H9 (cell line): Measurements from ENCODE around the gene DSC2. TPM values are rescaled to one million over a fixed set of nuclear protein-coding genes. Genes with fewer than 3 reads are reported as not detected.

Source experiments
- DNase-seq: peaks from one replicate; pipeline ENCODE4 v3.0.0-alpha.2; 2017
- H2AFZ ChIP-seq: one replicate; pipeline ENCODE4 v1.6.1; 2013; ENCODE audit warnings: mild to moderate bottlenecking, low read length, control low read depth, moderate library complexity
- H2AK5ac ChIP-seq: 2 replicates; pipeline ENCODE4 v1.6.1; 2013; ENCODE audit warnings: low read length, control low read depth, mixed read lengths; ENCODE audit not compliant: insufficient read length
- H2BK120ac ChIP-seq: one replicate; pipeline ENCODE4 v1.6.1; 2013; ENCODE audit warnings: low read depth, mild to moderate bottlenecking, low read length, control low read depth, inconsistent platforms; ENCODE audit not compliant: poor library complexity, severe bottlenecking
- H2BK12ac ChIP-seq: 2 replicates; pipeline ENCODE4 v1.6.1; 2013; ENCODE audit warnings: low read length, control low read depth, mixed read lengths, low read depth; ENCODE audit not compliant: insufficient read length
- H2BK15ac ChIP-seq: 2 replicates; pipeline ENCODE4 v1.6.1; 2013; ENCODE audit warnings: low read depth, low read length, control low read depth
- H2BK20ac ChIP-seq: one replicate; pipeline ENCODE4 v1.6.1; 2013; ENCODE audit warnings: low read depth, mild to moderate bottlenecking, low read length, control low read depth, inconsistent platforms; ENCODE audit not compliant: poor library complexity, severe bottlenecking
- H2BK5ac ChIP-seq: 2 replicates; pipeline ENCODE4 v1.6.1; 2013; ENCODE audit warnings: low read length, control low read depth, mixed read lengths; ENCODE audit not compliant: insufficient read length
- H3K14ac ChIP-seq: 2 replicates; pipeline ENCODE4 v1.6.1; 2013; ENCODE audit warnings: low read length, control low read depth; ENCODE audit not compliant: insufficient read depth
- H3K18ac ChIP-seq: 2 replicates; pipeline ENCODE4 v1.6.1; 2013; ENCODE audit warnings: low read depth, mild to moderate bottlenecking, mixed read lengths, low read length, control low read depth; ENCODE audit not compliant: insufficient read length
- H3K23ac ChIP-seq: 2 replicates; pipeline ENCODE4 v1.6.1; 2013; ENCODE audit warnings: low read length, control low read depth, mixed read lengths, low read depth; ENCODE audit not compliant: insufficient read length
- H3K23me2 ChIP-seq: 2 replicates; pipeline ENCODE4 v1.6.1; 2013; ENCODE audit warnings: low read depth, mild to moderate bottlenecking, mixed read lengths, low read length, control low read depth; ENCODE audit not compliant: insufficient read length, poor library complexity, severe bottlenecking
- H3K27ac ChIP-seq: 2 replicates; pipeline ENCODE4 v1.5.1; 2013; ENCODE audit warnings: low read length, control low read depth, mixed read lengths, low read depth; ENCODE audit not compliant: insufficient read length
- H3K27me3 ChIP-seq: 2 replicates; pipeline ENCODE4 v1.6.1; 2013; ENCODE audit warnings: low read length, control low read depth, inconsistent platforms; ENCODE audit not compliant: insufficient read depth
- H3K4ac ChIP-seq: 2 replicates; pipeline ENCODE4 v1.6.1; 2013; ENCODE audit warnings: low read depth, mild to moderate bottlenecking, control low read depth, inconsistent platforms, low read length, moderate library complexity
- H3K4me1 ChIP-seq: 2 replicates; pipeline ENCODE4 v1.6.1; 2013; ENCODE audit warnings: low read length, control low read depth, inconsistent platforms; ENCODE audit not compliant: insufficient read depth
- H3K4me2 ChIP-seq: 2 replicates; pipeline ENCODE4 v1.6.1; 2013; ENCODE audit warnings: low read length, control low read depth, mixed read lengths; ENCODE audit not compliant: insufficient read length, insufficient read depth
- H3K56ac ChIP-seq: 2 replicates; pipeline ENCODE4 v1.6.1; 2013; ENCODE audit warnings: low read depth, mild to moderate bottlenecking, mixed read lengths, low read length, control low read depth; ENCODE audit not compliant: insufficient read length
- H3K79me1 ChIP-seq: 2 replicates; pipeline ENCODE4 v1.6.1; 2013; ENCODE audit warnings: low read depth, mild to moderate bottlenecking, moderate library complexity, low read length, control low read depth, inconsistent platforms; ENCODE audit not compliant: insufficient read depth, poor library complexity, severe bottlenecking
- H3K79me2 ChIP-seq: 2 replicates; pipeline ENCODE4 v1.6.1; 2013; ENCODE audit warnings: low read length, control low read depth, inconsistent platforms; ENCODE audit not compliant: insufficient read depth
- H3K9ac ChIP-seq: 2 replicates; pipeline ENCODE4 v1.6.1; 2013; ENCODE audit warnings: low read length, control low read depth, mixed read lengths; ENCODE audit not compliant: insufficient read length; ENCODE audit errors: extremely low read depth
- H3K9me3 ChIP-seq: one replicate; pipeline ENCODE4 v1.6.1; 2013; ENCODE audit warnings: low read depth, low read length, inconsistent platforms; ENCODE audit not compliant: control insufficient read depth
- H3T11ph ChIP-seq: one replicate; pipeline ENCODE4 v1.6.1; 2013; ENCODE audit warnings: mild to moderate bottlenecking, low read length, control low read depth, inconsistent platforms
- H4K20me1 ChIP-seq: one replicate; pipeline ENCODE4 v1.6.1; 2013; ENCODE audit not compliant: control insufficient read depth, insufficient read length, insufficient read depth
- H4K5ac ChIP-seq: 2 replicates; pipeline ENCODE4 v1.6.1; 2013; ENCODE audit warnings: low read depth, mild to moderate bottlenecking, mixed read lengths, low read length, control low read depth; ENCODE audit not compliant: insufficient read length
- H4K8ac ChIP-seq: replicated peaks from 2 replicates; pipeline ENCODE4 v1.6.1; 2013; ENCODE audit warnings: low read length, control low read depth, mixed read lengths, low read depth; ENCODE audit not compliant: insufficient read length
- H4K91ac ChIP-seq: 2 replicates; pipeline ENCODE4 v1.6.1; 2013; ENCODE audit warnings: low read depth, mild to moderate bottlenecking, moderate library complexity, mixed read lengths, low read length, control low read depth; ENCODE audit not compliant: insufficient read length
- H3K27ac Mint-ChIP-seq, 3 experiments: 2 replicates in 2 of 3; 3 replicates in 1 of 3; pipeline ENCODE4 v1.8.0; 2020 to 2021; ENCODE audit warnings: mixed read lengths in 3 of 3, mild to moderate bottlenecking in 1 of 3, moderate library complexity in 1 of 3
- H3K27me3 Mint-ChIP-seq: 2 replicates; pipeline ENCODE4 v1.8.0; 2021; ENCODE audit warnings: low read depth, mild to moderate bottlenecking, moderate library complexity, mixed read lengths
- H3K36me3 Mint-ChIP-seq, 3 experiments: 2 replicates in 2 of 3; 3 replicates in 1 of 3; pipeline ENCODE4 v1.8.0; 2020 to 2021; ENCODE audit warnings: low read depth in 3 of 3, mixed read lengths in 3 of 3; ENCODE audit not compliant: insufficient read depth in 1 of 3
- H3K4me1 Mint-ChIP-seq, 2 experiments: 2 replicates each; pipeline ENCODE4 v1.8.0; 2020; ENCODE audit warnings: mixed read lengths in 2 of 2
- H3K4me3 Mint-ChIP-seq, 2 experiments: 2 replicates in 1 of 2; 3 replicates in 1 of 2; pipeline ENCODE4 v1.8.0; 2020 to 2021; ENCODE audit warnings: mild to moderate bottlenecking in 2 of 2, mixed read lengths in 2 of 2, moderate library complexity in 1 of 2
- H3K9me3 Mint-ChIP-seq, 2 experiments: 2 replicates in 1 of 2; 3 replicates in 1 of 2; pipeline ENCODE4 v1.8.0; 2020; ENCODE audit warnings: mild to moderate bottlenecking in 2 of 2, mixed read lengths in 2 of 2, moderate library complexity in 1 of 2
- WGBS: extraction: QIAGEN DNeasy Blood & Tissue Kit; methylation state at CpG from one replicate; pipeline ENCODE4 v1.1.7; 2013; ENCODE audit warnings: missing lambda C conversion rate, low lambda C conversion rate, mixed read lengths; ENCODE audit not compliant: insufficient read length; ENCODE audit errors: extremely low coverage; 5-methylcytosine and 5-hydroxymethylcytosine counted together
- total RNA-seq: library from RNA; stranded (reverse); gene quantifications from 2 replicates; pipeline ENCODE4 v1.2.1, GENCODE V29; 2021
- TF ChIP-seq, protein P1 (sequence below): fragments of 200-600 bp; sonication (generic); conservative IDR thresholded peaks from 3 replicates; pipeline ENCODE4 v1.8.0; 2021; ENCODE audit warnings: antibody characterized with exemption, mild to moderate bottlenecking

Gene DSC2
- total RNA-seq, 1 experiment from 2014 or later: 26.1 TPM

DNA sequence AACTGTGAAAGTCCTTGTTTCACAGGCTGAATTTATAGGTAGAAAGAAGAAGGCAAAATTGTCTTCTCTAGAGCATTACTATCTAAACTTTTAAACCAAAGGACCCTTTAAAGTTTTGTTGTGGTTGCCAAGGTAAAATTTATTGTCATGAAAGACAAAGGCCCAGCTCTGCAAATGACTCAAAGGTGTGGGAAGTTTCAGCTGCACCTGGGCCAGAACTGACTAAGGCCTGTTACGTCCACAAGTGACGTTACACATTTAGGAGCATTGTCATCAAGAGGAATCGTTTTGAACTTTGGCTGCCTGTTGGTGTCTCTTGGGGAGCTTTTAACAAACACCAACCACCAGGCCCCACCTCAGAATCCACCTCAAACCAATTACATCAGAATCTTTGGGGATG lies 51.6 kb downstream of the DSC2 start:
- Histone ChIP-seq H3K79me2 (no peaks in the 10 kb centered on the region), H3K18ac (no peak overlapping the region), H3K9me3 (no peaks in the 10 kb centered on the region), H2BK20ac (no peak overlapping the region), H3K23ac (no peak overlapping the region), H3K27ac (no peak overlapping the region), H4K20me1 (no peaks in the 10 kb centered on the region), H2BK15ac (no peak overlapping the region), H3K4me2 (no peak overlapping the region), H2BK120ac (no peak overlapping the region), H3K14ac (no peak overlapping the region), H2AK5ac (no peak overlapping the region), H3T11ph (no peak overlapping the region), H3K23me2 (no peaks in the 10 kb centered on the region), H3K56ac (no peak overlapping the region), H3K79me1 (no peaks in the 10 kb centered on the region), H4K91ac (no peak overlapping the region), H2BK12ac (no peak overlapping the region), H3K9ac (no peak overlapping the region), H4K5ac (no peak overlapping the region), H3K4me1 (no peaks in the 10 kb centered on the region), H2AFZ (no peak overlapping the region), H3K27me3 (no peaks in the 10 kb centered on the region), H2BK5ac (no peak overlapping the region), H3K4ac (no peak overlapping the region), H4K8ac (no peak overlapping the region)
- peaks cover 2 to 3% of the 10 kb centered on the region in 2 experiments; a peak in 1 of 5 replicates for H3K9me3 Mint-ChIP-seq
- H3K27me3 Mint-ChIP-seq: peaks cover 28% of the 10 kb centered on the region
- peaks cover 3 to 4% of the 10 kb centered on the region in 2 experiments for H3K4me1 Mint-ChIP-seq
- WGBS: no CpG with 5 or more reads among the region's 3 CpGs
- DNase-seq: no peak
- TF ChIP-seq, protein P1, sequence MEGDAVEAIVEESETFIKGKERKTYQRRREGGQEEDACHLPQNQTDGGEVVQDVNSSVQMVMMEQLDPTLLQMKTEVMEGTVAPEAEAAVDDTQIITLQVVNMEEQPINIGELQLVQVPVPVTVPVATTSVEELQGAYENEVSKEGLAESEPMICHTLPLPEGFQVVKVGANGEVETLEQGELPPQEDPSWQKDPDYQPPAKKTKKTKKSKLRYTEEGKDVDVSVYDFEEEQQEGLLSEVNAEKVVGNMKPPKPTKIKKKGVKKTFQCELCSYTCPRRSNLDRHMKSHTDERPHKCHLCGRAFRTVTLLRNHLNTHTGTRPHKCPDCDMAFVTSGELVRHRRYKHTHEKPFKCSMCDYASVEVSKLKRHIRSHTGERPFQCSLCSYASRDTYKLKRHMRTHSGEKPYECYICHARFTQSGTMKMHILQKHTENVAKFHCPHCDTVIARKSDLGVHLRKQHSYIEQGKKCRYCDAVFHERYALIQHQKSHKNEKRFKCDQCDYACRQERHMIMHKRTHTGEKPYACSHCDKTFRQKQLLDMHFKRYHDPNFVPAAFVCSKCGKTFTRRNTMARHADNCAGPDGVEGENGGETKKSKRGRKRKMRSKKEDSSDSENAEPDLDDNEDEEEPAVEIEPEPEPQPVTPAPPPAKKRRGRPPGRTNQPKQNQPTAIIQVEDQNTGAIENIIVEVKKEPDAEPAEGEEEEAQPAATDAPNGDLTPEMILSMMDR: no peak
- no peak overlapping the region for H3K27ac Mint-ChIP-seq
- no peak overlapping the region for H3K4me3 Mint-ChIP-seq
- H3K36me3 Mint-ChIP-seq: peaks cover 0 to 9% (median 0%) of the 10 kb centered on the region in 3 experiments; a peak in 3 of 7 replicates
